HUES6 (cell line): ENCODE results near the gene METTL1.

Experiments
- H3K27ac ChIP-seq: 2 replicates; pipeline ENCODE4 v1.7.0; 2013; ENCODE audit warnings: low read depth, mild to moderate bottlenecking, low read length, inconsistent platforms
- H3K27me3 ChIP-seq: 2 replicates; pipeline ENCODE4 v1.6.1; 2013; ENCODE audit warnings: low read length; ENCODE audit not compliant: control insufficient read depth, insufficient read depth
- H3K36me3 ChIP-seq: 2 replicates; pipeline ENCODE4 v1.6.1; 2013; ENCODE audit warnings: low read length; ENCODE audit not compliant: control insufficient read depth, insufficient read depth
- H3K4me1 ChIP-seq: 2 replicates; pipeline ENCODE4 v1.6.1; 2013; ENCODE audit warnings: low read length; ENCODE audit not compliant: control insufficient read depth, insufficient read depth
- H3K4me3 ChIP-seq: 2 replicates; pipeline ENCODE4 v1.5.1; 2013; ENCODE audit warnings: low read depth, low read length
- H3K9ac ChIP-seq: one replicate; pipeline ENCODE4 v1.6.1; 2013; ENCODE audit warnings: mild to moderate bottlenecking, low read length
- H3K9me3 ChIP-seq: 2 replicates; pipeline ENCODE4 v1.6.1; 2013; ENCODE audit warnings: low read depth, low read length; ENCODE audit not compliant: control insufficient read depth, insufficient read depth

METTL1 gene

GRCh38 chr12:57767305-57767698, 4.6 kb downstream of the METTL1 start:
- H3K9ac ChIP-seq: no peak overlapping the region
- H3K4me1 ChIP-seq: peaks cover 23% of the 10 kb centered on the region
- H3K27me3 ChIP-seq: peaks cover 53% of the 10 kb centered on the region
- H3K9me3 ChIP-seq: no peaks in the 10 kb centered on the region
- peaks cover 28% of the 10 kb centered on the region for H3K36me3 ChIP-seq
- H3K4me3 ChIP-seq: peak overlapping the region; percentile 64
- H3K27ac ChIP-seq: no peak overlapping the region

DNA sequence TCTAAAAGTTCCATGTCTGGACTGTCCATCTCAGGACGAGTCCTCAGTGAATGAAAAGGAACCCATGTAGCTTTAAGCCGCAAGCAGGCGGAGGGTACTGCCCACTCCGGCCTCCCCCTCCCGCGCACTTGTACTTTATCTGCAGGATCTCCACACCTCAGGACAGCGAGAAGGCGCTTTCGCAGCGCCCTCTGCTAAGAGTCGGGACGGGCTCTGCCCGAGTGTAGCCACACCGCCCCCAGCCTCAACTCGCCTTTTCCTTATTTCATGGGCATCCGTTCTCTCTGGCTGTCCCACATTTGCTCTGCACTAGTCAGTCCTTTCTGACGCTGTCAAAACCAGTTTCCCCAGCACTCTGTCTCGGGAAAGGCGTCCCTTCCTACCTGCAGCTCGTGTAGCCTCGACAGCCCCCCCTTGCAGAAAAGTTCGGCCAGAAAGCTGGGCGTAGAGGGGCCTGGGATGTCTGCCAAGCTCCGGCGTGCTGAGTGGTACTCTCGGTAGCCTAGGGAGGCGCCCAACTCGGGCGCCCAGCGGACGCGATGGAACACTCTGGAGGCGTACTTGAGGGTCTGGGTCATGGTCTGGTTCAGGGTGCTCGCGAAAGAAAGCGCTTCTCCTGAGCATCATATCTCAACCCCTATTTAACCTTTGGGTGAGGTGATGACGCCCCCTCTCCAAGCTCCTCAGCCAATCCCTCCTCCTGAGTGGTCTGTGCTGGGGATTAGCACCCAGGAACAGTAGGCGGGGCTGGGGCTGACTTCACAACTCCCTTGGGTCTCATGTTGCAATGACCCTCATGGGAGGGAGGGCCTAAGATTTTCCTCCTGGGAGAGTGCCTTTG, 5.2 kb downstream of the METTL1 start, which contains the start of gene CYP27B1:
Gene CYP27B1, minus strand, starts transcription at position 615 of the 841 bp plus-strand sequence. Its CDS starts 37 bp downstream, at position 578.
- peaks cover 59% of the 10 kb centered on the region for H3K27me3 ChIP-seq
- H3K4me1 ChIP-seq: peaks cover 23% of the 10 kb centered on the region
- H3K9ac ChIP-seq: peak within 1 kb of the TSS; percentile 5
- H3K4me3 ChIP-seq: peak within 1 kb of the TSS; percentile 64
- no peak within 1 kb of the TSS for H3K27ac ChIP-seq
- no peaks in the 10 kb centered on the region for H3K9me3 ChIP-seq
- peaks cover 28% of the 10 kb centered on the region for H3K36me3 ChIP-seq

GRCh38 chr12:57765698-57766463, 6.0 kb downstream of the METTL1 start:
- Histone ChIP-seq H3K4me1 (peaks cover 23% of the 10 kb centered on the region), H3K9ac (peak overlapping the region; percentile 5), H3K36me3 (peaks cover 27% of the 10 kb centered on the region), H3K9me3 (no peaks in the 10 kb centered on the region), H3K4me3 (peak overlapping the region; percentile 64), H3K27me3 (peaks cover 63% of the 10 kb centered on the region), H3K27ac (no peak overlapping the region)

DNA sequence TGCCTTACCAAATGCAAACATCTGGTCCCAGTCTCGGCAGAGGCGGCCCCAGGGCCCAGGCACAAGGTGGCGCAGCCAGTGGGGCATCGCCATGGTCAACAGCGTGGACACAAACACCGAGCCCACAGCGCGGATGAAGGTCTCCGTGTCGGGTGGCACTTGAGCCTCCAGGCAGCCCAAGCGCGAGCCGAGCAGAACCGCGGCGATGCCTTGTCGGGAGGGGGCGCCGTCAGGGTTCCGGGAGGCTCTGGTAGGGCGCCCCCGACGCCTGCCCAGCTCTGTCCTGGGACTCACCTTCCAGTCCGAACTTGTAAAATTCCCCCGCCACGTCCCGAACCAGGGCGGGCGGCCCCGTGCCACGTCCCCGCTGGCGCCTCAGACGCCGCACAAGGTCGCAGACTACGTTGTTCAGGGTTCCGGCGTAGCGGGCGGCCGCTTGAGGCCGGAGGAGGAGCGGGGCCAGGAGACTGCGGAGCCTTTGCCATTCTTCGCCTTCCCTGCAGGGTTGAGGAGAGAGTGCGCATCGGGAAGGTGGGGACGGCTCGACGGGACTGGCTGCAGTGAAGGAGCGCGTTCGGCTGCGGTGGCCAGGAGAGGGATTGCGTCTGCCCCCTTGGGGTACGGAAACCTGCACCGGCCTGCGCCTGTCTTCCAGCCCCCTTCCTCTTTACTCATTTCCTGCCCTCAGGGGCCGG, 6.8 kb downstream of the METTL1 start:
- Histone ChIP-seq H3K4me1 (peaks cover 23% of the 10 kb centered on the region), H3K36me3 (peaks cover 20% of the 10 kb centered on the region), H3K27ac (no peak overlapping the region), H3K9ac (no peak overlapping the region), H3K4me3 (peak overlapping the region; percentile 64), H3K9me3 (no peaks in the 10 kb centered on the region), H3K27me3 (peaks cover 66% of the 10 kb centered on the region)

- Histone ChIP-seq H3K9me3 (no peaks in the 10 kb centered on the region), H3K27ac (no peak overlapping the region), H3K27me3 (peaks cover 66% of the 10 kb centered on the region), H3K4me1 (peaks cover 23% of the 10 kb centered on the region), H3K9ac (no peak overlapping the region), H3K4me3 (peak overlapping the region; percentile 64), H3K36me3 (peaks cover 15% of the 10 kb centered on the region)
Observed at GRCh38 chr12:57764662-57765002, 7.3 kb downstream of the METTL1 start.

DNA sequence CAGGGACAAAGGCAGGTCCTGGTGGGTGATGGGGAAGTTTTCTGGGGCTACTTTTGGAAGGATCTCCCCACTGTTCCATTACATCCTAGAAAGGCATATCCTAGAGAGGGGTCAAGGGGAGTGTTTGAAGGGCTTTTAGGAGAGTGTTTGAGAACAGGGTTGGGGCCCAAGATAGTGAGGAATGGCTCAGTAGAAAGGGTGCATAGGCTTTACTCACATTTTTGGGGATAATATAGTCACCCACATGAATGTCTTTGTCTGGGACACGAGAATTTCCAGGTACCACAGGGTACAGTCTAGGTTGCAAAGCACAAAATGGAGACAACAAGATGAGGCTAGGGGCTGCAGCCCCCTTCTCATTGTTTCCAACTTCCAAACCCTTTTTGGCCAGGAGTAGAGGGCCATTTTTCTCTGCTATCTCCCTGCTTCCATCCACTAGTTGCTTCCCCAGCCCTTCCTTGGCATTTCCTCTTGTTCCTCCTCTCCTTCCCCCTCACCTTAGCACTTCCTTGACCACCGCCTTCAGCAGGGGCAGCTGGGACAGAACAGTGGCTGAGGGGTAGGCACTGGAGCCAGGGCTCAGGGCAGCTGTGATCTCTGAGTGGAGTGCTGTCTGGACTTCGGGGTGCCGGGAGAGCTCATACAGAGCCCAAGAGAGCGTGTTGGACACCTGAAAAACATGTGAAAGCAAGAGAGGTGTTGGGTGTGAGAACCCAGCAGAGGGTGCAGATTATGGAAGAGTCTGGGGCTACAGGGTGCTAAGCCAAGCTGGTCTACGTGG, 7.8 kb downstream of the METTL1 start:
- Histone ChIP-seq H3K27me3 (peaks cover 68% of the 10 kb centered on the region), H3K4me3 (peak overlapping the region; percentile 64), H3K9ac (no peak overlapping the region), H3K4me1 (peaks cover 23% of the 10 kb centered on the region), H3K36me3 (peaks cover 9% of the 10 kb centered on the region), H3K27ac (no peak overlapping the region), H3K9me3 (no peaks in the 10 kb centered on the region)

- H3K27me3 ChIP-seq: peaks cover 83% of the 10 kb centered on the region
Observed at GRCh38 chr12:57762463-57762862, 9.4 kb downstream of the METTL1 start.

GRCh38 chr12:57761391-57761998, 10.4 kb downstream of the METTL1 start:
- Histone ChIP-seq H3K27me3 (peaks cover 82% of the 10 kb centered on the region), H3K9ac (no peak overlapping the region), H3K4me1 (peaks cover 13% of the 10 kb centered on the region), H3K9me3 (no peaks in the 10 kb centered on the region), H3K27ac (no peak overlapping the region), H3K36me3 (no peaks in the 10 kb centered on the region), H3K4me3 (no peak overlapping the region)

More at GRCh38 chr12:57762463-57762862, 9.4 kb downstream of the METTL1 start:
- Histone ChIP-seq H3K4me1 (peaks cover 23% of the 10 kb centered on the region), H3K4me3 (no peak overlapping the region), H3K27ac (no peak overlapping the region), H3K36me3 (no peaks in the 10 kb centered on the region), H3K9ac (no peak overlapping the region), H3K9me3 (no peaks in the 10 kb centered on the region)

- Histone ChIP-seq H3K4me3 (no peak overlapping the region), H3K27ac (no peak overlapping the region), H3K9me3 (no peaks in the 10 kb centered on the region), H3K36me3 (no peaks in the 10 kb centered on the region), H3K4me1 (peaks cover 7% of the 10 kb centered on the region; the same call in 1 of the 2 replicates), H3K27me3 (peaks cover 81% of the 10 kb centered on the region), H3K9ac (no peak overlapping the region)
Observed at GRCh38 chr12:57760347-57760982, 11.4 kb downstream of the METTL1 start.
